Measurements from ENCODE around the gene RRAD. TPM values are rescaled to one million over a fixed set of nuclear protein-coding genes. Genes with fewer than 3 reads are reported as not detected.

RRAD gene
- polyA plus RNA-seq, 2 of the 4 experiments (the other 2 are of a cell fraction) = 0.75 to 2.2 TPM

DNA sequence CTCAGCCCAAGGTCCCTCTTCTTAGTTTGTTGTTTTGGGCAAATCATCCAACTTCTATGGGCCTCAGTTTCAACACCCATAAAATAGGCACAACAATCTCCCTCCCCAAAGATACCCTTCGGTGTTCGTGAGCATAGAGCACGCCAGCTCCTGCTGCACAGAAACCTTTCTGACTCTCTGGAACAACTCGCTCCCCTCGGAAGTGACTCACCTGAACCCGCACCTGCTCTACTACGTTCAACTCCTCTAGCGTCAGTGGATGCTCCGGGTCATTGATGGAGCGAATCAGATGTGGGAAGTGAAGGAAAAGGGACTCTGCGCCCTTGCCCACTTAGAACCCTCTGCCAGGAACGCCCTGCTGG is 8.4 kb upstream of the RRAD start:
- H3K9me3 ChIP-seq = no peaks in the 10 kb centered on the region
- peak overlapping the region; percentile 81 for H3K4me3 ChIP-seq
- peaks cover 28% of the 10 kb centered on the region for H3K4me1 ChIP-seq
- POLR2A ChIA-PET = interaction anchor here (1.2 kb wide), 1 partner anchor 122 kb away, joined by 3 read pairs; no protein-coding TSS in a partner anchor
- peak overlapping the region; percentile 94 to 99 for H3K27ac ChIP-seq
- CTCF ChIA-PET = interaction anchor here (1.1 to 5.4 kb wide), 2 partner anchors 13 to 39 kb away, joined by 7 to 56 read pairs; no protein-coding TSS in a partner anchor
- ATAC-seq (0 out of 6 replicates have a peak, but pooled peaks of 1 of the 2 experiments have one; percentile 2), DNase-seq (ENCODE audit: low read depth in 1 of 2, low spot score in 1 of 2) (peak in 1 of 2 experiments; percentile 55), FAIRE-seq (no peak)
- TF ChIP-seq RNF2 (IDR thresholded peaks at IDR 0.05; ENCODE audit: borderline replicate concordance, low read depth) = no peak
- TF ChIP-seq, protein P1, sequence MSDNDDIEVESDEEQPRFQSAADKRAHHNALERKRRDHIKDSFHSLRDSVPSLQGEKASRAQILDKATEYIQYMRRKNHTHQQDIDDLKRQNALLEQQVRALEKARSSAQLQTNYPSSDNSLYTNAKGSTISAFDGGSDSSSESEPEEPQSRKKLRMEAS (IDR thresholded peaks at IDR 0.05) = no peak
- 0 out of 2 replicates have a peak, but pooled peaks have one; percentile 49 for TF ChIP-seq KDM1A (IDR thresholded peaks at IDR 0.05; ENCODE audit: low read depth)
- no peak for TF ChIP-seq EHMT2 (IDR thresholded peaks at IDR 0.05; ENCODE audit: low read depth)
- peak overlapping the region; percentile 88 for H3K4me2 ChIP-seq
- WGBS (ENCODE audit: missing lambda C conversion rate) = 0% methylated on average over 10 of the region's 12 CpGs

DNA sequence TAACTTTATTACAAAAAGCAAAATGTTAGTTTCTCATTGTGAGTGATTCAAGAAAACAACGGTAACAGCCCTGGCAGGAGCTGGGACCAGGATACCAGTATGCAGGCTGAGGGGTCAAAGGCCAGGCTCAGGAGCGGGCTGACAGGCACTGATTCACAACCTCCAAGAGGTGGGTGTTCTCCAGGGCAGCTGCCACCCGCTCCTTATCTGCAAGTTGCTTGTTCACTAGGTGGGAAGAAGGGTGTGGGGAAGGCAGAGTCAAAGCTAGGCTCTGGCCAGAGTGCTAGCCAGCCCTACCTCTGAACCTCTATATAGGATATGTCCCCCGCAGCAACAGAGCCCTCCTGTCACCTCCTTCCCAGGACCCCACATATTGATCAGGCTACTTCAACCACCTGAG is 6.7 kb upstream of the RRAD start:
- CTCF ChIA-PET = interaction anchor here (0.6 to 5.4 kb wide), 4 partner anchors 12 to 420 kb away, joined by 3 to 56 read pairs (median 6); no protein-coding TSS in a partner anchor
- POLR2A ChIA-PET = no interaction called here
- WGBS (ENCODE audit: missing lambda C conversion rate) = 92% methylated on average over 4 of the region's 4 CpGs
- DNase-seq (ENCODE audit: low read depth in 1 of 2, low spot score in 1 of 2) (no peak), FAIRE-seq (no peak), ATAC-seq (no peak)
- Histone ChIP-seq H3K4me2 (no peak overlapping the region), H3K4me3 (no peak overlapping the region), H3K9me3 (no peaks in the 10 kb centered on the region), H3K4me1 (peaks cover 44% of the 10 kb centered on the region), H3K27ac (no peak overlapping the region)
- TF ChIP-seq JUN (IDR thresholded peaks at IDR 0.05) = no peak
- TF ChIP-seq, protein P1 (IDR thresholded peaks at IDR 0.05) = no peak

DNA sequence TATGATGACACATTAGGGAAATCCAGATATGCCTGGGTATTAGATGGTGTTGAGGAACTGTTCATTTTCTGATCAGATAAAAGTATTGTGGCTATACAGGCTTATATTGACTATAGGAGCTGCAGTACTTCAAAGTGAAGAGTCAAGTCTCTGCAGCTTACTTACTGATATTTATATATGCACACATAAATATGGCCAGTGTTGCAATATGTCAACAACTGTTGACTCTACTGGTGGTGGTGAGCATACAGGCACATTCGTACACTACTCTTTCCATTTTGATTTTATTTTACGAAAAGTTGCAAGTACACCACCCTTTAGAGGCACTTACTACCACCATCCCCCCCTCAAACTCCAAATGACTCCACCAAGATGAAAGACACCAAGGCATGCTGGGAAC is 6.3 kb upstream of the RRAD start:
- Histone ChIP-seq H3K4me2 (no peak overlapping the region), H3K4me3 (no peak overlapping the region), H3K9me3 (no peaks in the 10 kb centered on the region), H3K4me1 (peaks cover 46% of the 10 kb centered on the region), H3K27ac (no peak overlapping the region)
- 90% methylated on average over 2 of the region's 2 CpGs for WGBS (ENCODE audit: missing lambda C conversion rate)
- FAIRE-seq = no peak
- CTCF ChIA-PET = interaction anchor here (0.9 to 5.4 kb wide), 7 partner anchors 10 to 169 kb away, joined by 3 to 56 read pairs (median 3); no protein-coding TSS in a partner anchor
- POLR2A ChIA-PET = interaction anchor here (0.8 kb wide), 1 partner anchor 12 kb away, joined by 4 read pairs; no protein-coding TSS in a partner anchor
- ATAC-seq = no peak
- DNase-seq (ENCODE audit: low read depth in 1 of 2, low spot score in 1 of 2) = no peak
- no peak for TF ChIP-seq HOXB13 (CRISPR knock-in tag; IDR thresholded peaks at IDR 0.05; ENCODE audit: low read depth)

DNA sequence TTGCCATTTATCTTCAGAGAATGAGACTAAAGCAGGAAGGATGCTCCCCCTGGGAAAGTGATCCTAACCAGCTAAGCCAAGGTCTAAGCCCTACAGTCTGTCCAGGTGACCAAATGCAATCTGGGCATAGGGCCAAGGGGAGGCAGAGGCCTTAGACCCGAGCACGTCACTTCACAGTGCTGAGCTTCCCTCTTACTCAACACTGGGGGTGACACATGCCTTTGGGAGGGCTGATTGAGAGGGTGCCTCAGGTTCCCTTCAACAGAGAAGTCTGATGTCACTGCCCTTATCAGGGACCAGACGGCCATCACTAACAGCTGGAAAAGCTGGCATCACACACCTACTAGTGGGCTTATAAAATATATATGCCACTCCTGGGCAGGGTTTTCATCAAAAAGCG is 4.9 kb upstream of the RRAD start:
- ATAC-seq (no peak), DNase-seq (ENCODE audit: low read depth in 1 of 2, low spot score in 1 of 2) (peak in 1 of 2 experiments; percentile 52), FAIRE-seq (no peak)
- ChIA-PET POLR2A (no interaction called here), CTCF (interaction anchor here (0.9 to 5.4 kb wide), 5 partner anchors 14 to 36 kb away, joined by 3 to 56 read pairs (median 3); no protein-coding TSS in a partner anchor)
- TF ChIP-seq FOXS1 (CRISPR knock-in tag; IDR thresholded peaks at IDR 0.05) (no peak), ZNF302 (CRISPR knock-in tag; IDR thresholded peaks at IDR 0.05) (no peak)
- TF ChIP-seq, protein P2, sequence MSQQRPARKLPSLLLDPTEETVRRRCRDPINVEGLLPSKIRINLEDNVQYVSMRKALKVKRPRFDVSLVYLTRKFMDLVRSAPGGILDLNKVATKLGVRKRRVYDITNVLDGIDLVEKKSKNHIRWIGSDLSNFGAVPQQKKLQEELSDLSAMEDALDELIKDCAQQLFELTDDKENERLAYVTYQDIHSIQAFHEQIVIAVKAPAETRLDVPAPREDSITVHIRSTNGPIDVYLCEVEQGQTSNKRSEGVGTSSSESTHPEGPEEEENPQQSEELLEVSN (IDR thresholded peaks at IDR 0.05; ENCODE audit: borderline replicate concordance, low read depth) = no peak
- TF ChIP-seq, protein P3, sequence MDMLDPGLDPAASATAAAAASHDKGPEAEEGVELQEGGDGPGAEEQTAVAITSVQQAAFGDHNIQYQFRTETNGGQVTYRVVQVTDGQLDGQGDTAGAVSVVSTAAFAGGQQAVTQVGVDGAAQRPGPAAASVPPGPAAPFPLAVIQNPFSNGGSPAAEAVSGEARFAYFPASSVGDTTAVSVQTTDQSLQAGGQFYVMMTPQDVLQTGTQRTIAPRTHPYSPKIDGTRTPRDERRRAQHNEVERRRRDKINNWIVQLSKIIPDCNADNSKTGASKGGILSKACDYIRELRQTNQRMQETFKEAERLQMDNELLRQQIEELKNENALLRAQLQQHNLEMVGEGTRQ (IDR thresholded peaks at IDR 0.05) = no peak
- WGBS (ENCODE audit: missing lambda C conversion rate) = 62% methylated on average over 4 of the region's 4 CpGs
- Histone ChIP-seq H3K4me1 (peaks cover 39% of the 10 kb centered on the region), H3K9me3 (no peaks in the 10 kb centered on the region), H3K27ac (peak overlapping the region in 1 of 2 experiments; percentile 7; a peak in 1 of 6 replicates), H3K4me3 (no peak overlapping the region), H3K4me2 (no peak overlapping the region)

DNA sequence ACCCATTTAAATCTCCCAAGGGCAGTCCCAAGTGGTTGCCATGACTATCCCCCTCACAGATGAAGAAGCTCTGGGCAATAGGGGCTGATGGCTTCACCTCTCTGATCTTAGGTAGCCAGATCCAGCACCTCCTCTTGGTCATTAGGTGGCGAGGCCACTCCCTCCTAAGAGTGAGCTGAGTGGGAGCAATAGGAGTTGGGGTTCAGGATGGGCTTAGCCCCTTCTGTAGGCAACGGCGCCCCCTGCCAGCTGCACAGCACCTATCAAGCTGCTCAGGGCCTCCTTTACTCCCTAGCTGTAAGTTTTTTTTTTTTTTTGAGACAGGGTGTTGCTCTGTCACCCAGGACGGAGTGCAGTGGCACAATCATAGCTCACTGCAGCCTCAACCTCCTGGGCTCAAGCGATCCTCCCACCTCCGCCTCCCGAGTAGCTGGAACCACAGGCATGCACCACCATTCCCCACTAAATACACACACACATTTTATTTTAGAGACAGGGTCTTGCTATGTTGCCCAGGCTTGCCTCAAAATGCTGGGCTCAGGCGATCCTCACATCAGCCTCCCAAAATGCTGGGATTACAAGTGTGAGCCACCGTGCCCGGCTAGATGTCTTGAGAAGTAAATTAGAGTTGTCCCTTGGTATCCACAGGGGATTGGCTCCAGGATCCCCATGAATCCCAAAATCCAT is 3.5 kb upstream of the RRAD start:
- DNase-seq (ENCODE audit: low read depth in 1 of 2, low spot score in 1 of 2) (peak in 1 of 2 experiments; percentile 56), FAIRE-seq (no peak), ATAC-seq (peak in 1 of 2 experiments; percentile 44; a peak in 3 of 6 replicates)
- H3K9me3 ChIP-seq = no peaks in the 10 kb centered on the region
- TF ChIP-seq, protein P4, sequence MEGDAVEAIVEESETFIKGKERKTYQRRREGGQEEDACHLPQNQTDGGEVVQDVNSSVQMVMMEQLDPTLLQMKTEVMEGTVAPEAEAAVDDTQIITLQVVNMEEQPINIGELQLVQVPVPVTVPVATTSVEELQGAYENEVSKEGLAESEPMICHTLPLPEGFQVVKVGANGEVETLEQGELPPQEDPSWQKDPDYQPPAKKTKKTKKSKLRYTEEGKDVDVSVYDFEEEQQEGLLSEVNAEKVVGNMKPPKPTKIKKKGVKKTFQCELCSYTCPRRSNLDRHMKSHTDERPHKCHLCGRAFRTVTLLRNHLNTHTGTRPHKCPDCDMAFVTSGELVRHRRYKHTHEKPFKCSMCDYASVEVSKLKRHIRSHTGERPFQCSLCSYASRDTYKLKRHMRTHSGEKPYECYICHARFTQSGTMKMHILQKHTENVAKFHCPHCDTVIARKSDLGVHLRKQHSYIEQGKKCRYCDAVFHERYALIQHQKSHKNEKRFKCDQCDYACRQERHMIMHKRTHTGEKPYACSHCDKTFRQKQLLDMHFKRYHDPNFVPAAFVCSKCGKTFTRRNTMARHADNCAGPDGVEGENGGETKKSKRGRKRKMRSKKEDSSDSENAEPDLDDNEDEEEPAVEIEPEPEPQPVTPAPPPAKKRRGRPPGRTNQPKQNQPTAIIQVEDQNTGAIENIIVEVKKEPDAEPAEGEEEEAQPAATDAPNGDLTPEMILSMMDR (IDR thresholded peaks at IDR 0.05) = peak; percentile 32; the same call in 2 of the 3 replicates
- TF ChIP-seq RAD21 (conservative IDR thresholded peaks at IDR 0.05 in 1 of 2, IDR thresholded peaks at IDR 0.05 in 1 of 2) = peak; percentile 38 to 50; a peak in 2 of 5 replicates
- TF ChIP-seq SREBF2 (IDR thresholded peaks at IDR 0.05) = no peak
- TF ChIP-seq SMC3 (IDR thresholded peaks at IDR 0.05) = peak; percentile 36; the same call in 1 of the 3 replicates
- no peak overlapping the region for H3K4me2 ChIP-seq
- POLR2A ChIA-PET = interaction anchor here (1.2 kb wide), 1 partner anchor 34 kb away, joined by 5 read pairs; no protein-coding TSS in a partner anchor
- H3K4me3 ChIP-seq = no peak overlapping the region
- H3K4me1 ChIP-seq = peaks cover 38% of the 10 kb centered on the region
- CTCF ChIA-PET = interaction anchor here (0.6 to 29.9 kb wide), 6 partner anchors 12 to 243 kb away, joined by 3 to 837 read pairs (median 3); partner anchors contain the start of genes CDH16, CES3 and PDP2
- H3K27ac ChIP-seq = peak overlapping the region; percentile 55 to 79; a peak in 3 of 6 replicates
- 86% methylated on average over 10 of the region's 10 CpGs for WGBS (ENCODE audit: missing lambda C conversion rate)
